Neural progenitor cell (in vitro differentiated cells): Measurements from ENCODE around the gene ELAPOR1. TPM values are rescaled to one million over a fixed set of nuclear protein-coding genes. Genes with fewer than 3 reads are reported as not detected.

ENCODE experiments used
- DNase-seq: peaks from one replicate; pipeline ENCODE4 v3.0.0-alpha.2; 2016; ENCODE audit warnings: low spot score
- H2AFZ ChIP-seq: fragments of 200-600 bp; sonication (generic); replicated peaks from 2 replicates; pipeline ENCODE4 v1.6.1; 2016; ENCODE audit warnings: antibody characterized with exemption
- H3F3A ChIP-seq: fragments of 200-600 bp; sonication (generic); 2 replicates; pipeline ENCODE4 v1.6.1; 2016; ENCODE audit warnings: antibody characterized with exemption, low read depth
- H3K27ac ChIP-seq: fragments of 200-600 bp; sonication (generic); 2 replicates; pipeline ENCODE4 v1.5.1; 2016; ENCODE audit warnings: mild to moderate bottlenecking
- H3K27me3 ChIP-seq: fragments of 200-600 bp; sonication (generic); 2 replicates; pipeline ENCODE4 v1.6.1; 2016; ENCODE audit warnings: mild to moderate bottlenecking, moderate library complexity
- H3K36me3 ChIP-seq: fragments of 200-600 bp; sonication (generic); 2 replicates; pipeline ENCODE4 v1.5.1; 2016
- H3K4me1 ChIP-seq: fragments of 200-600 bp; sonication (generic); 2 replicates; pipeline ENCODE4 v1.6.1; 2016; ENCODE audit warnings: mixed run types
- H3K4me2 ChIP-seq: fragments of 200-600 bp; sonication (generic); 2 replicates; pipeline ENCODE4 v1.6.1; 2016
- H3K4me3 ChIP-seq: fragments of 200-600 bp; sonication (generic); 2 replicates; pipeline ENCODE4 v1.5.1; 2016
- H3K79me2 ChIP-seq: fragments of 200-600 bp; sonication (generic); 2 replicates; pipeline ENCODE4 v1.6.1; 2016; ENCODE audit warnings: low read depth
- H3K9ac ChIP-seq: fragments of 200-600 bp; sonication (generic); 2 replicates; pipeline ENCODE4 v1.6.1; 2016
- H3K9me3 ChIP-seq: fragments of 200-600 bp; sonication (generic); 2 replicates; pipeline ENCODE4 v1.5.1; 2016; ENCODE audit warnings: low read depth
- H4K20me1 ChIP-seq: fragments of 200-600 bp; sonication (generic); 2 replicates; pipeline ENCODE4 v1.6.1; 2016; ENCODE audit warnings: low read depth
- H3K27ac Mint-ChIP-seq: 3 replicates; pipeline ENCODE4 v1.8.0; 2021; ENCODE audit warnings: mixed read lengths
- H3K27me3 Mint-ChIP-seq: 2 replicates; pipeline ENCODE4 v1.8.0; 2022; ENCODE audit warnings: low read depth, mild to moderate bottlenecking, inconsistent platforms, moderate library complexity, mixed read lengths; ENCODE audit not compliant: insufficient read depth
- H3K36me3 Mint-ChIP-seq: 3 replicates; pipeline ENCODE4 v1.8.0; 2021; ENCODE audit warnings: mixed read lengths
- H3K4me1 Mint-ChIP-seq: 3 replicates; pipeline ENCODE4 v1.8.0; 2021; ENCODE audit warnings: mixed read lengths
- H3K4me3 Mint-ChIP-seq: 3 replicates; pipeline ENCODE4 v1.8.0; 2021; ENCODE audit warnings: mild to moderate bottlenecking, moderate library complexity, mixed read lengths
- H3K9me3 Mint-ChIP-seq: 3 replicates; pipeline ENCODE4 v1.8.0; 2020; ENCODE audit warnings: mixed read lengths
- CTCF ChIP-seq: fragments of 200-600 bp; sonication (generic); IDR thresholded peaks from 2 replicates; pipeline ENCODE4 v1.5.1; 2017; ENCODE audit warnings: antibody characterized with exemption, mild to moderate bottlenecking
- EZH2 ChIP-seq: fragments of 200-600 bp; sonication (generic); IDR thresholded peaks from 2 replicates; pipeline ENCODE4 v1.6.1; 2017; ENCODE audit warnings: antibody characterized with exemption, mild to moderate bottlenecking, moderate library complexity
- EZH2phosphoT487 ChIP-seq: fragments of 200-600 bp; sonication (generic); IDR thresholded peaks from 2 replicates; pipeline ENCODE4 v1.6.1; 2017; ENCODE audit warnings: antibody characterized with exemption
- total RNA-seq: library from RNA; depleted of rRNA; stranded (reverse); fragments of >200 nt; gene quantifications from 2 replicates; pipeline ENCODE4 v1.2.3, GENCODE V29; 2015; ENCODE audit warnings: low replicate concordance

ELAPOR1 gene
- total RNA-seq, 1 donor from 2014 or later = 1.5 TPM

- Histone ChIP-seq H3K4me2 (no peak overlapping the region), H3K36me3 (no peaks in the 10 kb centered on the region), H3F3A (no peaks in the 10 kb centered on the region), H3K27ac (no peak overlapping the region), H3K4me3 (no peak overlapping the region), H3K27me3 (no peaks in the 10 kb centered on the region), H3K4me1 (no peaks in the 10 kb centered on the region), H2AFZ (no peak overlapping the region), H3K79me2 (no peaks in the 10 kb centered on the region), H4K20me1 (no peaks in the 10 kb centered on the region), H3K9me3 (no peaks in the 10 kb centered on the region), H3K9ac (no peak overlapping the region)
- H3K36me3 Mint-ChIP-seq = no peaks in the 10 kb centered on the region
- no peaks in the 10 kb centered on the region for H3K9me3 Mint-ChIP-seq
- no peak overlapping the region for H3K4me3 Mint-ChIP-seq
- TF ChIP-seq EZH2 = no peak
- no peak for TF ChIP-seq CTCF
- no peak for TF ChIP-seq EZH2phosphoT487
- no peak for DNase-seq
- H3K27me3 Mint-ChIP-seq = peaks cover 5% of the 10 kb centered on the region
- no peak overlapping the region for H3K27ac Mint-ChIP-seq
- H3K4me1 Mint-ChIP-seq = peaks cover 9% of the 10 kb centered on the region
Measured at GRCh38 chr1:109131059-109131458, 17.1 kb downstream of the ELAPOR1 start.

- Histone ChIP-seq H4K20me1 (no peaks in the 10 kb centered on the region), H3K27ac (no peak overlapping the region), H3K79me2 (no peaks in the 10 kb centered on the region), H3K36me3 (no peaks in the 10 kb centered on the region), H3K27me3 (no peaks in the 10 kb centered on the region), H2AFZ (no peak overlapping the region), H3K4me3 (no peak overlapping the region), H3F3A (no peaks in the 10 kb centered on the region), H3K4me2 (no peak overlapping the region), H3K9ac (no peak overlapping the region), H3K4me1 (peaks cover 5% of the 10 kb centered on the region), H3K9me3 (no peaks in the 10 kb centered on the region)
- H3K9me3 Mint-ChIP-seq = no peaks in the 10 kb centered on the region
- TF ChIP-seq EZH2 (no peak), CTCF (no peak), EZH2phosphoT487 (no peak)
- peaks cover 11% of the 10 kb centered on the region for H3K4me1 Mint-ChIP-seq
- DNase-seq = no peak
- H3K27me3 Mint-ChIP-seq = peaks cover 5% of the 10 kb centered on the region
- H3K4me3 Mint-ChIP-seq = no peak overlapping the region
- H3K36me3 Mint-ChIP-seq = no peaks in the 10 kb centered on the region
- no peak overlapping the region for H3K27ac Mint-ChIP-seq
Measured at GRCh38 chr1:109131800-109132199, 17.9 kb downstream of the ELAPOR1 start.

GRCh38 chr1:109133002-109133706 lies 19.2 kb downstream of the ELAPOR1 start:
- H3K79me2 ChIP-seq = no peaks in the 10 kb centered on the region
- H3K36me3 ChIP-seq = no peaks in the 10 kb centered on the region
- H3K27ac ChIP-seq = no peak overlapping the region
- H3K27me3 ChIP-seq = no peaks in the 10 kb centered on the region
- H3F3A ChIP-seq = no peaks in the 10 kb centered on the region
- no peak overlapping the region for H3K4me3 Mint-ChIP-seq
- H3K9me3 Mint-ChIP-seq = no peaks in the 10 kb centered on the region
- H3K4me1 Mint-ChIP-seq = peaks cover 13% of the 10 kb centered on the region
- no peak overlapping the region for H3K27ac Mint-ChIP-seq
- H3K9me3 ChIP-seq = no peaks in the 10 kb centered on the region
- H4K20me1 ChIP-seq = no peaks in the 10 kb centered on the region
- H3K27me3 Mint-ChIP-seq = peaks cover 3% of the 10 kb centered on the region
- no peak for TF ChIP-seq CTCF
- TF ChIP-seq EZH2phosphoT487 = no peak
- no peak for TF ChIP-seq EZH2
- peaks cover 6% of the 10 kb centered on the region for H3K4me1 ChIP-seq
- H3K9ac ChIP-seq = no peak overlapping the region
- no peaks in the 10 kb centered on the region for H3K36me3 Mint-ChIP-seq
- H3K4me3 ChIP-seq = no peak overlapping the region
- H3K4me2 ChIP-seq = no peak overlapping the region
- no peak overlapping the region for H2AFZ ChIP-seq
- no peak for DNase-seq
